Measurements from ENCODE around the gene MMP2. TPM values are rescaled to one million over a fixed set of nuclear protein-coding genes. Genes with fewer than 3 reads are reported as not detected.

The MMP2 gene
- total and polyA plus RNA-seq, 2 of the 8 experiments (the other 6 are each of a cell fraction or from before 2014, with no cell fraction given), result 33.6 to 58.2 TPM

DNA sequence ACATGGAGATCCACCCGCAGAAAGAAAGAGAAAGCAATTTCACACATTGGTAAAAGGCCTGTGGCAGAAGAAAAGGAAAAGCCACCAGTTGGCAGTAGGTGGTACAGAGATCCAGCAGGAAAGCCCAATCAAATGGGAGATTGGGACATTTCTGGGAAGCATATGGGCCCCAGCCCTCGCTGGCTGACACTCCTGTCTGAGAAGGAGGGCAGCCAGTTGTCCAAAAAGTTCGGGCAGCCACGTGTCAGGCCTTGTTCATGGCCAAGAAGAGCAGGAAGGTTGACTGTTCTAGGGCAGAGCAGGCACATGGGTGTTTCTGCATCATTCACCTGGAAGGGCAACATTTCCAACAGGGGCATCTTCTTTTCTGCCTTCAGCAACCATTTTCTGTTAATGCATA, 45.0 kb upstream of the MMP2 start:
- H3K27me3 ChIP-seq (replicated peaks in 1 of 4; ENCODE audit: control insufficient read depth in 3 of 4, extremely low read depth in 1 of 4, insufficient read depth in 3 of 4, low read length in 3 of 4), result no peaks in the 10 kb centered on the region
- WGBS, 2 experiments (ENCODE audit: extremely low coverage in 1 of 2, insufficient coverage in 1 of 2, insufficient read length in 1 of 2, insufficient replicate concordance in 2 of 2, low coverage in 1 of 2, low lambda C conversion rate in 2 of 2, missing lambda C conversion rate in 1 of 2), result 83% methylated on average over 4 of the region's 4 CpGs; no CpG with 5 or more reads in 1 of the 2 experiments
- no peaks in the 10 kb centered on the region for H3K9me3 ChIP-seq (ENCODE audit: insufficient read depth in 2 of 2, low read depth in 1 of 2, low read length in 1 of 2)
- H3K4ac ChIP-seq (replicated peaks; ENCODE audit: insufficient read length, low read depth, low read length), result no peak overlapping the region
- no peak overlapping the region for H2AK5ac ChIP-seq (ENCODE audit: low read depth, low read length)
- no peak overlapping the region for H2BK120ac ChIP-seq (replicated peaks; ENCODE audit: low read depth, low read length)
- H4K91ac ChIP-seq (replicated peaks; ENCODE audit: insufficient read length, low read length), result no peak overlapping the region
- CTCF ChIA-PET (ENCODE audit: partially characterized antibody), result no interaction called here
- no peak overlapping the region for H3K18ac ChIP-seq (ENCODE audit: extremely low read depth, low read length)
- no peak overlapping the region for H3K4me2 ChIP-seq (ENCODE audit: insufficient read depth in 1 of 2, low read depth in 2 of 2, low read length in 2 of 2)
- no peak overlapping the region for H2BK5ac ChIP-seq (ENCODE audit: low read depth, low read length)
- no peak overlapping the region for H3K56ac ChIP-seq (replicated peaks; ENCODE audit: insufficient read length, low read depth, low read length)
- no peaks in the 10 kb centered on the region for H3K36me3 ChIP-seq (ENCODE audit: control insufficient read depth in 2 of 4, insufficient read depth in 4 of 4, low read length in 3 of 4)
- H3K4me1 ChIP-seq (replicated peaks in 1 of 4; ENCODE audit: control insufficient read depth in 3 of 4, insufficient read depth in 4 of 4, low read length in 3 of 4), result no peaks in the 10 kb centered on the region
- FAIRE-seq, result no peak
- no peak overlapping the region for H3K14ac ChIP-seq (ENCODE audit: insufficient read length)
- H3K9ac ChIP-seq (replicated peaks in 1 of 4; ENCODE audit: extremely low read depth in 1 of 4, low read depth in 3 of 4, low read length in 3 of 4), result no peak overlapping the region
- no peak overlapping the region for H4K8ac ChIP-seq (ENCODE audit: extremely low read depth, insufficient read depth, low read length)
- no peak overlapping the region for H3K23ac ChIP-seq (ENCODE audit: insufficient read length)
- H3K23me2 ChIP-seq (ENCODE audit: low read depth, low read length), result no peaks in the 10 kb centered on the region
- POLR2A ChIA-PET (ENCODE audit: partially characterized antibody), result no interaction called here
- H3K79me2 ChIP-seq (ENCODE audit: control insufficient read depth in 1 of 2, insufficient read depth in 2 of 2, low read length in 2 of 2), result no peaks in the 10 kb centered on the region
- no peak overlapping the region for H2BK12ac ChIP-seq (ENCODE audit: low read depth, low read length)
- no peak overlapping the region for H4K5ac ChIP-seq (ENCODE audit: insufficient read length, low read depth, low read length)
- no peaks in the 10 kb centered on the region for H4K20me1 ChIP-seq (replicated peaks in 1 of 2; ENCODE audit: control insufficient read depth in 1 of 2, insufficient read depth in 2 of 2, low read length in 2 of 2)
- H3K27ac ChIP-seq (ENCODE audit: low read depth, low read length), result no peak overlapping the region
- no peak for DNase-seq (ENCODE audit: low read depth in 1 of 2, low spot score in 2 of 2)
- H2BK20ac ChIP-seq (ENCODE audit: low read length), result no peak overlapping the region
- H2BK15ac ChIP-seq (ENCODE audit: low read length), result no peak overlapping the region
- H3K79me1 ChIP-seq (ENCODE audit: low read depth, low read length), result no peaks in the 10 kb centered on the region
- H3K4me3 ChIP-seq (ENCODE audit: extremely low read depth in 1 of 4, insufficient read depth in 2 of 4, low read depth in 3 of 4, low read length in 4 of 4), result no peak overlapping the region
- H2AFZ ChIP-seq (ENCODE audit: low read length), result no peak overlapping the region
- TF ChIP-seq MAFK (IDR thresholded peaks at IDR 0.05; ENCODE audit: low read depth, low read length) (no peak), POU5F1 (IDR thresholded peaks at IDR 0.05; ENCODE audit: low read depth, low read length) (no peak), PHF8 (conservative IDR thresholded peaks at IDR 0.05; ENCODE audit: low read depth, low read length) (no peak), BRCA1 (IDR thresholded peaks at IDR 0.05; ENCODE audit: low read depth, low read length) (no peak), RAD21 (IDR thresholded peaks at IDR 0.05 in 1 of 2, conservative IDR thresholded peaks at IDR 0.05 in 1 of 2; ENCODE audit: low read depth in 2 of 2, low read length in 2 of 2) (no peak), HDAC2 (IDR thresholded peaks at IDR 0.05; ENCODE audit: borderline replicate concordance in 1 of 2, low read depth in 2 of 2, low read length in 2 of 2) (no peak), POLR2AphosphoS5 (IDR thresholded peaks at IDR 0.05; ENCODE audit: low read depth, low read length) (no peak), BACH1 (IDR thresholded peaks at IDR 0.05; ENCODE audit: low read length) (no peak)
